ENCODE measurements around the gene GALNS.

- TF ChIP-seq, protein P1, sequence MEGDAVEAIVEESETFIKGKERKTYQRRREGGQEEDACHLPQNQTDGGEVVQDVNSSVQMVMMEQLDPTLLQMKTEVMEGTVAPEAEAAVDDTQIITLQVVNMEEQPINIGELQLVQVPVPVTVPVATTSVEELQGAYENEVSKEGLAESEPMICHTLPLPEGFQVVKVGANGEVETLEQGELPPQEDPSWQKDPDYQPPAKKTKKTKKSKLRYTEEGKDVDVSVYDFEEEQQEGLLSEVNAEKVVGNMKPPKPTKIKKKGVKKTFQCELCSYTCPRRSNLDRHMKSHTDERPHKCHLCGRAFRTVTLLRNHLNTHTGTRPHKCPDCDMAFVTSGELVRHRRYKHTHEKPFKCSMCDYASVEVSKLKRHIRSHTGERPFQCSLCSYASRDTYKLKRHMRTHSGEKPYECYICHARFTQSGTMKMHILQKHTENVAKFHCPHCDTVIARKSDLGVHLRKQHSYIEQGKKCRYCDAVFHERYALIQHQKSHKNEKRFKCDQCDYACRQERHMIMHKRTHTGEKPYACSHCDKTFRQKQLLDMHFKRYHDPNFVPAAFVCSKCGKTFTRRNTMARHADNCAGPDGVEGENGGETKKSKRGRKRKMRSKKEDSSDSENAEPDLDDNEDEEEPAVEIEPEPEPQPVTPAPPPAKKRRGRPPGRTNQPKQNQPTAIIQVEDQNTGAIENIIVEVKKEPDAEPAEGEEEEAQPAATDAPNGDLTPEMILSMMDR (IDR thresholded peaks at IDR 0.05) = no peak
- TF ChIP-seq EZH2 (IDR thresholded peaks at IDR 0.05; ENCODE audit: borderline replicate concordance, insufficient read depth, low read depth, low read length, poor library complexity, severe bottlenecking) = no peak
These were observed 29.7 kb upstream of the GALNS start for GRCh38 chr16:88886420-88886844.

All from B cell (primary cell).